Measurements from ENCODE around the gene NTRK2. TPM values are rescaled to one million over a fixed set of nuclear protein-coding genes. Genes with fewer than 3 reads are reported as not detected.

Gene NTRK2
- polyA plus RNA-seq, 1 donor (not counting 4 experiments of a cell fraction or from before 2014, with no cell fraction given), result 0.08 TPM

- no peak for TF ChIP-seq CTCF (optimal IDR thresholded peaks at IDR 0.05 in 1 of 3, IDR thresholded peaks at IDR 0.05 in 1 of 3, conservative IDR thresholded peaks at IDR 0.05 in 1 of 3; ENCODE audit: extremely low read depth in 1 of 3, insufficient read depth in 2 of 3, low read length in 3 of 3)
- TF ChIP-seq EZH2 (IDR thresholded peaks at IDR 0.05; ENCODE audit: low read length), result no peak
- no peaks in the 10 kb centered on the region for H3K79me2 ChIP-seq (ENCODE audit: control insufficient read depth, insufficient read depth, low read length)
- H4K20me1 ChIP-seq (ENCODE audit: control insufficient read depth, extremely low read depth, insufficient read depth, low read length), result no peaks in the 10 kb centered on the region
- H3K9me3 ChIP-seq (ENCODE audit: control insufficient read depth, low read depth, low read length), result no peaks in the 10 kb centered on the region
- no peak overlapping the region for H3K27ac ChIP-seq (ENCODE audit: control insufficient read depth, insufficient read depth, low read length)
- H3K4me1 ChIP-seq (ENCODE audit: control insufficient read depth, extremely low read depth, insufficient read depth, low read length), result no peaks in the 10 kb centered on the region
- no peak overlapping the region for H3K4me2 ChIP-seq (ENCODE audit: control insufficient read depth, extremely low read depth, insufficient read depth, low read depth, low read length)
- no peak overlapping the region for H3K4me3 ChIP-seq (ENCODE audit: control insufficient read depth in 2 of 3, extremely low read depth in 1 of 3, insufficient read depth in 2 of 3, low read depth in 1 of 3, low read length in 3 of 3)
- DNase-seq (ENCODE audit: low read depth, low spot score), result no peak
- no peak overlapping the region for H3K9ac ChIP-seq (ENCODE audit: control insufficient read depth, extremely low read depth, insufficient read depth, low read length)
- no peaks in the 10 kb centered on the region for H3K36me3 ChIP-seq (ENCODE audit: control insufficient read depth in 2 of 2, extremely low read depth in 1 of 2, insufficient read depth in 2 of 2, low read length in 2 of 2)
- H3K9me1 ChIP-seq (ENCODE audit: control insufficient read depth, extremely low read depth, insufficient read depth, low read length), result no peaks in the 10 kb centered on the region
- no peak overlapping the region for H2AFZ ChIP-seq (ENCODE audit: control insufficient read depth, low read length)
- no peaks in the 10 kb centered on the region for H3K27me3 ChIP-seq (ENCODE audit: control insufficient read depth, extremely low read depth, insufficient read depth, low read length)
- dilution Hi-C loops (cut with MboI; ENCODE audit: extremely low pct_ligation_motif_present, low sequenced_read_pairs), result no loop called here
- FAIRE-seq, result no peak
Measured at GRCh38 chr9:85030316-85030715, 360.8 kb downstream of the NTRK2 start.

- Histone ChIP-seq H3K9me3 (ENCODE audit: control insufficient read depth, low read depth, low read length) (no peaks in the 10 kb centered on the region), H3K79me2 (ENCODE audit: control insufficient read depth, insufficient read depth, low read length) (no peaks in the 10 kb centered on the region), H3K9me1 (ENCODE audit: control insufficient read depth, extremely low read depth, insufficient read depth, low read length) (no peaks in the 10 kb centered on the region), H3K9ac (ENCODE audit: control insufficient read depth, extremely low read depth, insufficient read depth, low read length) (no peak overlapping the region), H3K4me3 (ENCODE audit: control insufficient read depth in 2 of 3, extremely low read depth in 1 of 3, insufficient read depth in 2 of 3, low read depth in 1 of 3, low read length in 3 of 3) (no peak overlapping the region), H2AFZ (ENCODE audit: control insufficient read depth, low read length) (no peak overlapping the region), H3K4me1 (ENCODE audit: control insufficient read depth, extremely low read depth, insufficient read depth, low read length) (no peaks in the 10 kb centered on the region), H3K4me2 (ENCODE audit: control insufficient read depth, extremely low read depth, insufficient read depth, low read depth, low read length) (no peak overlapping the region), H3K27me3 (ENCODE audit: control insufficient read depth, extremely low read depth, insufficient read depth, low read length) (no peaks in the 10 kb centered on the region), H3K36me3 (ENCODE audit: control insufficient read depth in 2 of 2, extremely low read depth in 1 of 2, insufficient read depth in 2 of 2, low read length in 2 of 2) (no peaks in the 10 kb centered on the region), H4K20me1 (ENCODE audit: control insufficient read depth, extremely low read depth, insufficient read depth, low read length) (no peaks in the 10 kb centered on the region), H3K27ac (ENCODE audit: control insufficient read depth, insufficient read depth, low read length) (no peak overlapping the region)
- FAIRE-seq, result no peak
- no peak for TF ChIP-seq CTCF (optimal IDR thresholded peaks at IDR 0.05 in 1 of 3, IDR thresholded peaks at IDR 0.05 in 1 of 3, conservative IDR thresholded peaks at IDR 0.05 in 1 of 3; ENCODE audit: extremely low read depth in 1 of 3, insufficient read depth in 2 of 3, low read length in 3 of 3)
- dilution Hi-C loops (cut with MboI; ENCODE audit: extremely low pct_ligation_motif_present, low sequenced_read_pairs), result no loop called here
- DNase-seq (ENCODE audit: low read depth, low spot score), result no peak
Measured at GRCh38 chr9:85036496-85036895, 367.0 kb downstream of the NTRK2 start.
